Stimulated activated CD8-positive, alpha-beta memory T cell treated with anti-CD3 and anti-CD28 coated beads, Interleukin-4, amount 100 ng/mL, for 48 hours (primary cell): ENCODE results near the gene DPH6.
"Not testable (repeated sequence)": the region's sequence is repeated elsewhere in the genome, so short reads cannot be mapped to it uniquely, and the experiment has no call there.

Source experiments
- DNase-seq: peaks from one replicate; pipeline ENCODE4 v3.0.0-alpha.2; 2020

DPH6 gene

DNA sequence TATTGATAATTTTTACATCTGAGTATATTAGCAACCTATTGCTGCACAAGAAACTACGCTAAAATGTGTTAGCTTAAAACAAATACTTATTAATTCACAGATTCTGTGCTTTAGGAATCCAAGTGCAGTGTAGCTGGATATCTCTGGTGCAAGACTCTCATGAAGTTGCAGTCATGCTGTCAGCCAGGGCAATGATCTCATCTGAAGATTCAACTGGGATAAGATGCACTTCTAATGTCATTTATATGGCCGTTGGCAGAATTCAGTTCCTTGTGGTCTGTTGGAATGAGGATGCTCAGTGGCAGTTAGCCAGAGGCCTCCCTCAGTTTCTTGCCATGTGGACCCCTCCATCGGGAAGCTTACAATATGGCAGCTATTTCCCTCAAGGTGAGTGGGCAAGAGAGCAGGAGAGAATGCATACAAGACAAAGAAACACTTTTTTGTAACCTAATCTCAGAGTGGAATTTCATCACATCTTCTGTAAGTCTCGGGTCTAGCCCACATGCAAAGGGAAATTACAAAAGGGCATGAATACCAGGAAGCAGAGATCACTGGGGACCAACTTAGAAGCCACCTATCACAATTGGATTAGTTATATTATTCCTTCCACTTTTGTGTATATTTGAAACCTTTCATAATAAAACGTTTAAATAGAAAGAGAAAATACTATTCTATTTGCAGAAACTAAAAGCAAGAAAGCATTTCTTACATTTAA, 61.6 kb downstream of the DPH6 start:
- DNase-seq = no peak

DNA sequence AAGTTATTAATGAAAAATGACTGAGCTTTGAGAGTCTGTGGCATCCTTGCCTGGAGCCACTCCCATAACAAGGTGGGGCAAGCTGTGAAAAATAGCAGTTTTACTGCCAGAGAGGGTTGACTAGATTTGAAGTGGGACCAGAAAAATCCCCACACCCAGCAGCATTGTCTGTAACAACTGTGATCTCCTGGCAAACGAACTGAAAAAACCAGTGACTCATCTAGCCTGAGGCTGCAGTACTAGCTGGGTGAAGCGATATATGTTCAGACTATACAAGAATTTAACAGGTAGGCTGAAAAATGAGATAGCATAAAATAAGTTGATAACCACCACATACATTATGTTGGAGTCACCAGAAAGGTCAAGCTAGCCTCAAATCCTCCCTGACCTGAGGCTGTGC, 64.0 kb downstream of the DPH6 start:
- DNase-seq = no peak

DNA sequence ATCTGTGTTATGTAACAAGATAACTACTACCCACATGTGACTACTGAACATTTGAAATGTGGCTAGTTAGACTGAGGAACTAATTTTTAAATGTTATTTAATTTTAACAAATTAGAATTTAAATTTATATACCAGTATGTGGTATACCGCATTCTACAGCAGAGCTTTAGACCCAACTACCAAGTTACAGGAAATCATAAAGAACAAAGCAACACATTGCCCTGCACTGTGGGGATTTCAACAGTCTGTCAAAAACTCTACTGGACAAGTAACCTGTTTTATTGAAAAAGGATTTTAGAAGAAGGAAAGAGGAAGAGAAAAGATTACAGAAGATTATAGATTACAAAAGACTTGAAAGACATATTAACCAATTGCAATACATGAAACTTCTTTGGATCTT, 64.9 kb downstream of the DPH6 start:
- no peak for DNase-seq

DNA sequence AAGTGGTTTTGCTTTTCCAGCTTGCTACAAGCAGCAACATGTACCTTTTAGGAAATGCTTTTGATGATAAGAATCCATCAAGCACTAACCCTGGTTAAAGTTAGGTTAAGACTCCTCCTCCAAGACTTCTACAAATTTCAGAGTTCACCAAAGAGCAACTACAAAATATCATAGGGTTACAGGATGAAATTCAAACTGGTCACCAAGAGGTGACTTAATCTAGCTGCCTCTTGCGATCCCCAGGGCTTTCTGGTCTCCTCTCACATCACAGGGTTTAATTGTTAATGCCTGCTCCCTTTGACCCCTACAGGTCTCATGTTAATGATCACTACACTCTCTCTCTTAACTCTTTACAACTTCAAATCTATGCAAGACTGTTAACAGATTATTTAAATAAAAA, 66.5 kb downstream of the DPH6 start:
- no peak for DNase-seq

DNA sequence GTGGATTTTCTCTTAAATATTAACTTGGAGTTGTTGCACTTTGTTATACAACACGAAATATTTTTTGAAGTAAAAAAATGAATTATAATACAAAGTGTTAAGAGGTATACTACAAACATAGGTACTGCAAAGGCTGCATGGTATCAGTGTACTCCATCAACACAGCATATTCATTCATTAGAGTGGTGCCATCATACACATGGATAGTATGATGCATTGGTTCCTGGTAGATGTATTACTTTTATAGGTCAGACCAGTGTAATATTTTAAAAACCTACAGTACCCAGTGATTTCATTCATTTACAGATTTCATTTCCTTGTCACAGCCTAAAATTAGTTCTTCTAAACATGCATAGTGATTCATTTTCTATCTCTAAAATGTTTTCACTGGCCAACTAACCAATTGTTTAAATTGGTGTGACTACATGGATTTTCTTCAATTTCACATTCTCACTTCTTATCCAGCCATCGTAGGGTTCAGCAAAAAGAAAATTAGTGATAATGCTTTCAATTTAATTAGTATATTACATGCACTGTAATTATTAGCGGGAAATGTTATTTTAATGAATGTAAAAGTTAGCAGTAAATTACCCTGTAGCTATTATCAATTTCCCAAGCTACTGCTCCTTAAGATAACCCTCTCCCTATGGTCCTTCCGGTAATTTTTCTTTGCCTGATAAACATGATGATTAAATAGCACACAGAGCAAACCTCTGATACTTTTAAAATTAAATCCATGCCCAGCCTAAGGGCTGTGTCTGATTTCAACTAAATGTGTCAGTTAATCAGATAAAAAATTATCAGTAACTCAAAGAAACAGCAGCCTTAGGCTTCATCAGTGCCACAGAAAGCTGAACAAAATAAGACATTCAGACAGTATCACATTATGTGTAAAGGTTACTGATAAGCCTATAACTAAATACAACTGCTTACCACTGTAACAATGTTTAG, 68.4 kb downstream of the DPH6 start:
- no peak for DNase-seq

DNA sequence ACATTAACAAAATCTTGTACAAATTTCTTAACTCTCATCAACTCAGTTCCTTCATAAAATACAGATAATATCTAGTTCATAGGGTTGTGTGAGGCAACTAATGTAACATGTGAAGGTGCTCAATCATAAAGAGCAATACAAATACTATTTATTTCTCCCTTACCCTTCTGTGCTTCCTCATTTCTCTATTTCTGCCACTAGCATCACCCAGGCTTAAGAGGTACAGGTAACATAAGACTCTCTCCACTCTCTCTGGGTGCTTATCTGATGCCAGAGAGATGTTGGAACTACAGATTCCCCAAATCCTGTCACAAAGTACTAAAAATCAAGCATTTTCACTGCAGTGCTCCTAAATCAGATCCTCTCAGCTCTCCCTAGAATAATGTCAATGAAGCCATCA, 74.9 kb downstream of the DPH6 start:
- DNase-seq = no peak

DNA sequence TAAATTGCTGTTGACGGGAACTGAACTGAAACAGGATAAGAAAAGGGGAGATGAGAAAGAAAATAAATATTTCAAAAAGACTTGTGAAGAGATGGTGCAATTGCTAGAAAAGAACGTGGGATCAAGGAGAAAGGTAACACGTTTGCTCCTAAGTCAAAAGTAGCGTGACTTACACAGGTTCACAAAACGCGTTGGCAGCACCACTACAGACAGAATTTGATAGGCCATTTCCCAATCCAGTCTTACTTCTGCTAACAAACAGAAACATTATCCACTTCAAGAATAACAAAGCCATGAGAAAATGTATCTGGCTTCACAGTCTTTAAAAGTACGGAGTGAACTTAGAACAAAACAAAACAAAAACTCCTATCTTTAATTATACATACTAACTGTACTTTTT, 75.5 kb downstream of the DPH6 start:
- no peak for DNase-seq

DNA sequence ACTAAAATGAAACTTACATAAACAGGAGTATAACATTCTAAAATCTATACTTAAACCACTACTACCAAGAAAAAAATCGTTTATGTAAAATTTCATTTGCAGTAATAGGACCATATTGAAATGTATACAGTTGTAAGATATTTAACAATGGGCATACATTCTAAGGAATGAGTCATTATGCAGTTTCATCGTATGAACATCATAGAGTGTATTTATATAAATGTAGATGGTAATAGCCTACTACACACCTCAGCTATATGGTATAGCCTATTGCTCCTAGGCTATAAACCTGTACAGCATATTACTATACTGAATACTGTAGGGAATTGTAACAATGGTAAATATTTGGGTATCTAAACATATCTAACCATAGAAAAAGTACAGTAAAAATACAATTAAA, 79.5 kb downstream of the DPH6 start:
- DNase-seq = no peak

DNA sequence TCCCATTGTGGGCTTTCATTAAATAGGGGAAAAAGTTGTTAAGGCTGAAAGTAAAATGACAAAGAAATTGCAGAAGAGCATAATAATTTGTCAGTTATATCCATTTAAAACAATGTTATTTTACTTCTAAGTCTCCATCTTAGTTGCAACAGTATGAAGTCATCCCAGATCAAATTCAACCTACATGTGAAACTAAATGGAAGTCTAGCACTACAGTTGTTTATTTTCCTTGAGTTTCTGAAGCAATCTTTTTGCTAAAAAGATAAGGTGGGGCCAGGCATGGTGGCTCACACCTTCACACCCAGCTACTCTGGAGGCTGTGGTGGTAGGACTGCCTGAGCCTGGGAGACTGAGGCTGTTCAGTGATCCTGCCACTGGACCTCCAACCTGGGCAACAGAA, 80.2 kb downstream of the DPH6 start:
- no peak for DNase-seq

DNA sequence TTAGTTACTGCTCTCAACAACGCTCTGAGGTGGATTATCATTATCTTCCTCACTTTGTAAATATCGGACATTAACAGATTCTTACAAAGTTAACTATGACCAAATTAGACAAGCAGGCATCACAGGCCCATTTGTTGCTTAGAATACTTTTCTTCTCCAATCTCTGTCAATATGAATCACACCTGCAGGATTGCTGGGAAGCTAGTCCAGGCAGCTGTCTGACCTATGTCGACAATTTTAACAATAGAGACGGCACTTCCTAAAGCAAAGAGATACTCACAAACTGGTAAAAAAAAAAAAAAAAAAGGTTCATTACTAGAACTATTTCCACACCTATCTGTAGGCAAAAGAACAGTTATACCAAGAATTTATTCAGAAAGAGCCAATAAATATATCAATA, 85.3 kb downstream of the DPH6 start:
- no peak for DNase-seq

DNA sequence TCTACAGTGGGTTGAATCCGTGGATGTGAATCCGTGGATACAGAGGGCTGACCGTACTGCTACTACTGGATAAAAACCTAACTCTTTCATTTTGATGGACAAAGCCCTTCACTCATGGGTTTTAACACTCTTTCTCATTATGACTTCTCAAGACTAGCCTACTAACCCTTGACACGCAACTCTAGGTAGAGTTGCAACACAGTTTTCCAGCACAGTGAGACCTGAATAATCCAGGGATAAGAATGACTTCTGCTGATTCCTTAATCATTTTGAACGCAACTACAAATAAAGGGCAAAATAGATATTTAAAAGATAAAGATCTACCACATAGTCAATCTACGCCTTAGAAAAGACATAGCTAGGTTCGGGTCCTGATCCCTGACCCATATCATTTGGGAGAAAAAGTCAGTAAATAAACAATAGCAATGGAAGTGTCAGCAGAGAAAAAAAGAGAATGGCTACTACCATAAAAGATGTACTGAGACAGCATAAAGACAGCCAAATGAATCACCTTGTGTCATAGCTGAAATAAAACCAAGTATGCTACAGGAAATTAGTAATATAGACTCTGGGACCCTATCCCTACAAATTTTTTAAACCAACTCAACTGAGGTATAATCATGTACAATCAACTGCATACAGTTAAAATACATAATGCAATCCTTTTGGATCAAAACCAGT, 87.6 kb downstream of the DPH6 start:
- DNase-seq = no peak

DNA sequence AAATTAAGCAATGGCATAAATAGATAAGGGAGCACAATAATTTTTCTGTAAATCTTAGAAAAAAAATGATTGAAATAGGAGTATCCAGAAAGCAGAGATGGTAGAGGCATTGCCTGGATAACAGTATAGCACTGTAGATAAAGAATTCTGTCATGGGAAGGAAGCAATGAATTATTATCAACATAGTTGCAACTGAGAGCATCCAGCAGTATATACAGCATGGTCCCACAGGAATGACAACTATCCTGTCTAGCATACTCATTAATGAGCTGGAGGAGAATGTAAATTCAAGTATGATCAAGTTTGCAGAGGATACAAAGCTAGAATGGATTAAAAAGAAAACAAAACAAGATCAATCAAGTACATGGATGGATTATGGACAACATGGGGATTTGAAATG, 90.8 kb downstream of the DPH6 start:
- DNase-seq = no peak

DNA sequence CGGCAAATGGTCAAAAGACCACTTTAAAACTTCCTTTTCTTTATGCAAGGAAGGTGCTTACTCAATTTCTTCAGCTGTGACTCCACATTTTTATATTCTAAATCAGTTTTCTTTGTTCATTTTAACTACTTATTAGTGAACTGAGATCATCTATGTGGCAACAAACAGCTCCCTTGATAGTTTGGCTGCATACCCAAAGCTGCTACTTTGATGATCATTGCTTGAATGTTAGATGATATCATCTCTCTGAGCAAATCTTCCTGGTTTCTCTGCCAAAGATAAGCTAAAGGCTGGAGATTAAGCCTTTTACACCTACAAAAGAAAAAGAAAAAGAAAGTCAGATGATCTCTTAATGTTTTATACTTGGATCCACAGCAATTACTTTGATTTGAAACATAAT, 95.5 kb downstream of the DPH6 start:
- no peak for DNase-seq

DNA sequence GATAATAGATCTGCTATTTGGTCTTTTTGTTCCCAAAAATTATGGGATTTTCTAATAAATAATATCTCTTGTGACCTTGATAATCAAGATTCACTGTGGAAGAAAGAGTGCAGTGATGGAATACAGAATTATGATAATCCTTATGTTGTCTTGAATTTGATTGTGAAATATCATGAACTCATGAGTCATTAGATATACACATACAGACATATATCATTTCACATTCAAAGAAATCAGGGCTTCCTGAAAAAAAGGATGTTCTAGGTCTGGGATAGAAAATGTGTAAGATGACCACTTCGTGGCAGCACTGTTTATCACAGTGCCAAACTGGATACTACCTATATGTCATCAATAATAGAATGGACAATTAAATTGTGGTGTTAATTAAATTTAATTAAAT, 97.7 kb downstream of the DPH6 start:
- no peak for DNase-seq

DNA sequence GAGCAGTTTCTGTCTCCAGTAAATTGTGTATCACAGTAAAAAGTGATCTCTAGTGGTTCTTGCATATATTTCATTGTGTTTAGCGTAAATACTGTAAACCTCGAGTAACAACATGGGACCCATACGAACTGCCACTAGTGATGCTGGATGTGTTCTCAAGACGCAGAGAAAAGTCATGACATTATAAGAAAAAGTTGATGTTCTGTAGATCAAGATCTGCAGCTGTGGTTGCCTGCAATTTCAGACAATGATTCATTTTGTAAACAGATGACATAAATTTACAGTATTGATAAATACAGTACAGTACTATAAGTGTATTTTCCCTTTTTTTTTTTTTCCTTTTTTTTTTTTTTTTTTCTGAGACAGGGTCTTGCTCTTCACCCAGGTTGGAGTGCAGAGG, 100.1 kb downstream of the DPH6 start:
- no peak for DNase-seq

DNA sequence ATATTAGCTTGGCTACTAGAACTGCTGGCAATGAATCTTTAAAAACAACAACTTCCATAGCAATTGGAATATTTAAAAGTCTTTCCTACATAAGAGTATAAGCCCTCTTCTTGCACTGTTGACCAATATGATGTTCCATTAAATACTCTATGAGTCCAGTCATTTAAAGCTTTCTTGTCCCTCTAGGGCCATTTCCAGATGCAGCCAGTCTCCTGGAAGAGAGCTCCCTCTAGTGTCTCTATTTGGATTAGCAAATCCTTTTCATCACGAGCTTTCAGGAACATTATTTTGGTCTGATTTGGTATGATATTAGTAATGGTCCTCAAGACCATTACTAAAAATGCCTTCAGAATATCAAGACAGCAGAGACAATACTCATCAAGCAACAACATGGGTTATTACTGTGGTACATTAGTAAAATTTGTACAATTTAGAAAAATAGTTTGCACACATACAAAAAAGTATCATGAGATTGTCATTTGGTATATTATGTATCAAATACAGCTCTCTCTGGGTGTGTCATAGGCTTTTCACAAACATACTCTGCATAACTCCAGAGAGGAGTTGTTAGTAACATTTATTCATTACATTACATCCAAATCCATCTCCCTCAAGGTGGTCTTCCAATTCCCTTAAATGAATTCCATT, 101.3 kb downstream of the DPH6 start:
- DNase-seq = no peak

DNA sequence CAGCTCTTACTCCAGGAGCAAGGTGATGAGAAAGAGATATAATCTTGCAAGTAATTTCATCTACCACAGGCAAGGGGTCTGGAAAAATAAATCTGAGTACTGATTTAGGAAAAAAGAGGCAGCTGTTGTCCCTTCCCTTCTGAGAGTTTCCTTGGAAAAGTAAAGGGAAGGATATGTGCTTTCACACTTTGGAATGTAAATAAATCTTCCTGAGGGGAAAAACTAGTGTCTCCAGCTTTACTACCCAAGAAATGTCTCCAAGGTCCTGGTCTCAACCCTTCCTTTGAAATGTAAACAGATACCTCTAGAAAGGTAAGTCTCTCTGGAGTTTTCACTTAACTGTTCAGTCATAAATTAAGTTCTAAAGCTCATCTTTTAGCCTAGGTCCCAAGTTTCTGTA, 102.6 kb downstream of the DPH6 start:
- no peak for DNase-seq

DNA sequence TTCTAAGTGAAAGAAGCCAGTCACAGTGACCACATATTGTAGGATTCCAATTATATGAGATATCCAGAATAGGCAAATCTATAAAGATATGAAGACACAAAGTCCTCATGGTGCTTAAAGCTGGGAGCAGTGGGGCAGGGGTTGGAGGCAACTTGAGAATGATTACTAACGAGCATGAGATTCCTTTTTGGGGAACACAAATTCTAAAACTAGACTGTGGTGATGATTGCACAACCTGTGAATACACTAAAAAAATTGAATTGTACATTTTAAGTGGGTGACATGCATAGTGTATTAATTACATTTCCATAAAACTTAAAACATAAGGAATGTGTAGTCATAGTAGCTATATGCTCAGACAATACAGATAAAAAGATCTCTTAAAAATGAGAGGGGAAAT, 103.2 kb downstream of the DPH6 start:
- DNase-seq = no peak

DNA sequence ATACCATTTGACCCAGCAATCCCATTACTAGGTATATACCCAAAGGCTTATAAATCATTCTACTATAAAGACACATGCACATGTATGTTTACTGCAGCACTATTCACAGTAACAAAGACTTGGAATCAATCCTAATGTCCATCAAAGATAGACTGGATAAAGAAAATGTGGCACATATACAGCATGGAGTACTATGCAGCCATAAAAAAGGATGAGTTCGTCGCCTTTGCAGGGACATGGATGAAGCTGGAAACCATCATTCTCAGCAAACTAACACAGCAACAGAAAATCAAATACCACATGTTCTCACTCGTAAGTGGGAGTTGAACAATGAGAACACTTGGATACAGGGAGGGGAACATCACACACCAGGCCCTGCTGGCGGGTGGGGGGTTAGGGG, 104.7 kb downstream of the DPH6 start:
- DNase-seq = not testable (repeated sequence)

DNA sequence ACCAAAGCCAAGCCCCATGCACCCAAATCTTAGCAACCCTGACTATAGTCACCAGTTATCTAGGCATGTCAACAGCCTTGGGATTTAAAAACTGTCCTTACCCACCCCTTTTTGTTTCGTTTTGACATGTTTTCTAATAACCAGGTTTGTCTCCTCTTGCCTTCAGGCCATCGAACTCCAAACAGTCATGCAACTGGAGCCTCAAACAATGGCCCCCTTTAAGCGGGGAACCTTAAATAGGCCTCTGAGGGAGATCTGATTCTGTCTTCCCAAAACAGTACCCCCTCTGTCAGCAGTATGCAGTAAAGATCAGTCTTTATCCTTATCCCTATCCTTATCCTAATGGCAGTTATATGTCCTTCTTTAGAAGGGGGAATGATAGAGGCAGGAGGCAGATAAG, 105.7 kb downstream of the DPH6 start:
- DNase-seq = no peak

DNA sequence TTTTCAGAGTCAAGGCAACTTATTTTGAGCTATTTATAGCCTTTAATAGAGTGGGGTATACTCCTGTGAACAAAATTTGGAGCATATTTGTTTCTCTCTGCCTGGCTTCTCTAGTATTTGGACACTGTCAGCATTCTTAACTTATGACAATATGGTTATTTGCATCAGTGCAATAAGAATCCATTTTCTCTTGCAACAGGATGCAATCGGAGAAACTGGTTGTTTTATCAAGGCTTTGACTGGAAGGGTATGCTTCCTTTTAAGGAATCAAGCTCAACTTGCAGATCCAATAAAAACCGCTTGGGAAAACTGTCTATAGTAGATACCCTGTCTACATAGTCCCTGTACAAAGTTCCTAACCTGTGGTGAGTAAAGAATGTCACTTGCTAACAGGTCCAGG, 106.7 kb downstream of the DPH6 start:
- DNase-seq = no peak

DNA sequence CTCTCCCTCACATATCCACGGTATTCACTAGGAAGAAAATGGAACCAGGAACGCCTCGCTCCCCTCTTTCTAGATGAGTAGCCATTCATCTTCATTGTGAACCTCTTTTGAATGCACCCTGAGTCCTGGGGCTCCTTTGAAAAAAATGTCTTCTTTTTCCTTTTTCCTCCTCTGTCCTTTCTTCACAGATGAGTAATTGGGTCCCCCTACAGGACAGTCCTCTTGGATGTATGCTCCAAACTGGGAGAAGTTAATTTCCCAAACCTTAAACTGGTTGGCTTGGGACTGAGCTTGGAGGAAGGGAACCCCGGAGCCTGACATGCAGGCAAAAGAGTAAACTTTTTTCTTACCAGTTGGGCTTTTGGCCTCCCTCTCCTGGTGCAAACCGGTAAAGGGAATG, 108.8 kb downstream of the DPH6 start:
- no peak for DNase-seq

DNA sequence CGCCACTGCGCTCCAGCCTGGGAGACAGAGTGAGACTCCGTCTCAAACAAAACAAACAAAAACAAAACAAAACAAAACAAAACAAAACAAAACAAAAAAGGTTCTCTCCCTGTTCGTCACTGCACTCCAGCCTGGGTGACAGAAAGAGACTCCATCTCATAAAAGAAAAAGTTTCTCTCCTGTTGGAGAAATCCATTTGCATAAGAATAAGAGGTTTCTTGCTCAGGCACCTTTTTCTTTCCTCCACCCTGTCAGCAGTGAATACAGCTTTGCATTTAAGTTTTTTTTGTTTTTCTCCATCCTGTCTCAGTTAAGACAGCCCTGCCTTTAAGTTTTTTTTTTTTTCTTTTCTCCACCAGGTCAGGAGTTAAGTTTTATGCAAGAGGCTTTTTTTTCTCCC, 109.5 kb downstream of the DPH6 start:
- DNase-seq = no peak
